Neural progenitor cell (in vitro differentiated cells): Measurements from ENCODE around the gene MED17.

Experiments
- EZH2 ChIP-seq: fragments of 200-600 bp; sonication (generic); IDR thresholded peaks from 2 replicates; pipeline ENCODE4 v1.6.1; 2017; ENCODE audit warnings: antibody characterized with exemption, mild to moderate bottlenecking, moderate library complexity
- TF ChIP-seq, protein P1 (sequence below): fragments of 200-600 bp; sonication (generic); IDR thresholded peaks from 2 replicates; pipeline ENCODE4 v1.5.1; 2017; ENCODE audit warnings: antibody characterized with exemption, mild to moderate bottlenecking

DNA sequence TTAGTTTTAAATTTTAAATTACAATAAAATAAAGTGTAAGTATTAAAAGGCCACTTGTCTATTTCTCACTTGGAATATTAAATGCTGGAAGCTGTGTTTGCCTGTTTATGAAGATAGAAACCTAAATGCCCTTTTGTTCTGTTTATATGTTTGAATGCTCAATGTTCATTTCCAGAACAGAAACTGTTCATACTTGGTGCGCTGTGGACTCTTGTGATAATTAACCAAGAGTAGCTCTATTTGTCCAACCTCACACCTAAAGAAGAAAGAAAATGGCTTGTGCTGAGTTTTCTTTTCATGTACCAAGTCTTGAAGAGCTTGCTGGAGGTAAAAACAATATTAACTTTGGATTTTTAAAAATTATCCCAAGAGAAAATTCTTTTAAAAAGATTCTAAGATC is 37.0 kb upstream of the MED17 start:
- TF ChIP-seq, protein P1, sequence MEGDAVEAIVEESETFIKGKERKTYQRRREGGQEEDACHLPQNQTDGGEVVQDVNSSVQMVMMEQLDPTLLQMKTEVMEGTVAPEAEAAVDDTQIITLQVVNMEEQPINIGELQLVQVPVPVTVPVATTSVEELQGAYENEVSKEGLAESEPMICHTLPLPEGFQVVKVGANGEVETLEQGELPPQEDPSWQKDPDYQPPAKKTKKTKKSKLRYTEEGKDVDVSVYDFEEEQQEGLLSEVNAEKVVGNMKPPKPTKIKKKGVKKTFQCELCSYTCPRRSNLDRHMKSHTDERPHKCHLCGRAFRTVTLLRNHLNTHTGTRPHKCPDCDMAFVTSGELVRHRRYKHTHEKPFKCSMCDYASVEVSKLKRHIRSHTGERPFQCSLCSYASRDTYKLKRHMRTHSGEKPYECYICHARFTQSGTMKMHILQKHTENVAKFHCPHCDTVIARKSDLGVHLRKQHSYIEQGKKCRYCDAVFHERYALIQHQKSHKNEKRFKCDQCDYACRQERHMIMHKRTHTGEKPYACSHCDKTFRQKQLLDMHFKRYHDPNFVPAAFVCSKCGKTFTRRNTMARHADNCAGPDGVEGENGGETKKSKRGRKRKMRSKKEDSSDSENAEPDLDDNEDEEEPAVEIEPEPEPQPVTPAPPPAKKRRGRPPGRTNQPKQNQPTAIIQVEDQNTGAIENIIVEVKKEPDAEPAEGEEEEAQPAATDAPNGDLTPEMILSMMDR = no peak
- TF ChIP-seq EZH2 = no peak
